Measurements from ENCODE around the gene RIPK4.

The RIPK4 gene

DNA sequence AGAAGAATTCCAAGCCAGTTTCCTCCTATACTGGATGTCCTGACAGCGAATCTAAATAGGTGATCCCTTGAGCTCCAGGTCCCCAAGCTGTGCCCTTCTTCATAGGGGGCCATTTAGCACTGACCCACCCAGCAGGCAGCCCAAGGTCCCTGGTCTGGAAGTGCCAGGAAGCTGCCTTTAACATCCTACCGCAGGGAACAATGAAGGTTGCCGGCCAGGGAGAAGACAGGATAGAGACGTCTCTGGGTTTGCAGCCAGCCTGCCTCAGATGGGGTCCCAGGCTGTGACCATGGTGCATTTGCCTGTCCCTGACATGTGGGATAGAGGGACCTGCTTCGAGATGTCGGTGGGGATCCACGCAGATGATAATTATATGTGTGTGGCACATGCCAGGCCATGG is 2.7 kb upstream of the RIPK4 start:
- no peak for DNase-seq (ENCODE audit: low read depth in 2 of 3, low spot score in 2 of 3)

DNA sequence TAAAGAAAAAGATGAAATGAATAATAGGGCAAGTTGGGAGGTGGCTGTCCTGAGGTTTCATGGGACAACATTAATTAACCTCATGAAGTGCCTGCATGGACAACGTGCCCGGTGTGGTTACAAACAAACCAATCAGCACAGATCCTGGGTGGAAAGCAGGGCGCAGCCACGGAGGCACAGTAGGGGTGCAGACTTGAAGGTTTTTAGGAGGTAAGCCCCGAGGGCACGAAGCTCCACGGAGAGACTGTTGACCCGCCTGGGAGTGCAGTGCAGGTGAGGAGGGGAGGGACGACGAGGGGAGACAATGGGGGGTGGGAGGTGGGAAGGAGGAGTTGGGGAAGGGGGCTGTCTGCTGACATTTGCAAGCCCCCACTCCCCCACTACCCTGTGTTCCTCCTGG is 2.3 kb upstream of the RIPK4 start:
- DNase-seq (ENCODE audit: low read depth in 2 of 3, low spot score in 2 of 3) = no peak

DNA sequence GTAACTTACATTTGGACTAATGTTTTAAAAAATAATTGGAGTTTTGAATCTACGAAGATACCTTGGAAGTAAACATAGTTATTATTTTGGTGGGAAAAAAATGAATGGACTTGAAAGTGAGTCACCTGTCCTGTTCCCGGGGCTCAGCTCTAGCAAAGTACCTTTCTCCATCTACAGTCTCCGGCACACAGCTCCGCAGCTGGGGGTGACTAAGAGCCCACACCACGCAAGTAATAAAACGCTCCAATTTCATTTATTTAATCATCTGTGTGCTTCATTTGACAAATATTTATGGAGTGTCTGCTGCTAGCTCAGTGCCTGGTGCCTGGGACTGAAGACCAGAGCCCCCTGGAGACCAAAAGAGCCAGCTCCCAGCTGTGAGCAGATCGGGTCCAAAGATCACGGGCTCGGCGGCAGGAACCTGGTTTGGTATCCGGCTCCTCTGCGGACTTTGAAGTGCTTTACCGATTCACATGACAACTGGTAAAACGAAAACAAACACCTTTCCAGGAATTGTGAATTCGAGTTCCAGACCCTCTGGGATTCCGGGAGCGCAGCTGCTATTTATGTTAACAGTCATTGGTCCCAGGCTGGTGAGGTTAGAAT is 1.7 kb upstream of the RIPK4 start:
- DNase-seq (ENCODE audit: low read depth in 2 of 3, low spot score in 2 of 3) = no peak

DNA sequence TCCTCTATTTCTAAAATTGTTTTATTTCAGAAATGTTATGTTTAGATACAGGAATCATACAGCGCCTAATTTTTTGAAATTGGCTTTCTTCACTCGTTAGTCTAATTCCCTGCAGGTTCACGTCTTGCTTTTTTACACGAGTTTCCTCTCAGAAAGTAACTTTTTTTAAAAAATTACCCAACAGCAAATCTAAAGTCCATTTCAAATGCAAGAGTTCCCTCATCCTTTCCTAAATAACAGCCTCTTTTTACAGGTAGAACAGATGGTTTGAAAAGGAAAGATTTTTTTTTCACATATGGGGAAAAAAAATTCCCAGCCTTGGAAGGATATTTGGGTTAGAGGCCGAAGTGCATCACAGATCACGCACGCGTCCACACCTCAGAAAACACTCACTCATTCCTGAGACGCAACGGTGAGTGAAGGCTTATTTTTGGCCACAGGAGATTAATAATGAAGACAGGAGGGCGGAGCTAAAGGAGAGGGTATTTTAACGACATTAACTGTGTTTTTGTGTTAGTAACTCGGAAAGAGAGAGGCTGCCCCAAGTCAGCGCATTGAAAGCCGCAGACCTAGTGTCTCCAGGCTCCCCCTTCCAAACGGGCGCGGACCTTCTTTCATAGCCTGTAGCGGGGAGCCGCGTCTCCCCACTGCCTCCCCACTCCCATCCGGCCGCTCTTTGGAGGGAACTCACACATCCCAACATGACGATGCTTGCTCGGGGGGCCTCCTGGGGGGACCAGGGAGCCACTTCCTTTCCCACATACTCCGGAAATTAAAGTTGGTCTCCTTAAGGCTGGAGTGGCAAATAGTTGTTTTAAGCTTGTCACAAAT is 969 bp upstream of the RIPK4 start:
- no peak for DNase-seq (ENCODE audit: low read depth in 2 of 3, low spot score in 2 of 3)

DNA sequence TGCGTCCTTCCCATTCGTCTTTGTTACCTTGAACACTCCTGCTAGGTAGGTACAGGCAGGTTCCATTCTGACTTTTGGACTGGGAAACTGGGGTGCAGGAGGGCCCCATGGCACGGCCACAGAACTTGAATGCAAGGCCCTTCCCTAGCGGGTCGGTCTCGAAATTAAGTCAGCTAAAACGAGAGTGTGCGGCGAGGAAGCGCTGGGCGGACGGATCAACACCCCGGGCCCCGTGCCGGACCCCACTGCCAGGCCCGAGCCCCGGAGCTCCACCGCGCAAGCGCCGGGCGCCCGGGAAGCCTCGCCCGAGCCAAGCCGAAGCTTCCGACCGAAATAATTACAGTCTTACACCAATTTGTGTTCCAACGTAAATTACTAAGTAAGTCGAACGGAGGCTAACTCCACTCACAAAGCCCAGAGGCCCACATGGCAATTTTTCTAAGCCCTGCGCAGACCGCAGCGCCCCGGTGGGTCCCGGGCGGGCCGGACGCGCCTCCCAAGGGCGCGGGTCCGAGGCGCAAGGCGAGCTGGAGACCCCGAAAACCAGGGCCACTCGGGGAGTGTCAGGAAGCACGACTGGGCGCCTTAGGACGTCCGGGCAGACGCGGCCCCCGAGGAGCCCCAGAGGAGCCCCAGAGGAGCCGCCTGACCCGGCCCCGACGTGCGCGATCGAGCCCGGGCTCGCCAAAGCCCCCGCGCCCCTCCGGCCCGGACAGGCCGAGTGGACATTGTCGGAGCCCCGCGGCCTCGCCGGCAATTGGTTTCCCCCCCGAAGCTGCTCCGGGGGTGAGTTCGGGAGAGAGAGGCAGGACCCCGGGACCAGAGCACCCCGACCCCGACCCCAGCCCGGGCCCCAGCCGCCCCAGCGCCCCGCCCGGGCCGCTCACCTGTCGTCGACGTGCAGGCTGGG is 624 bp downstream of the RIPK4 start:
- DNase-seq (ENCODE audit: low read depth in 2 of 3, low spot score in 2 of 3) = no peak

DNA sequence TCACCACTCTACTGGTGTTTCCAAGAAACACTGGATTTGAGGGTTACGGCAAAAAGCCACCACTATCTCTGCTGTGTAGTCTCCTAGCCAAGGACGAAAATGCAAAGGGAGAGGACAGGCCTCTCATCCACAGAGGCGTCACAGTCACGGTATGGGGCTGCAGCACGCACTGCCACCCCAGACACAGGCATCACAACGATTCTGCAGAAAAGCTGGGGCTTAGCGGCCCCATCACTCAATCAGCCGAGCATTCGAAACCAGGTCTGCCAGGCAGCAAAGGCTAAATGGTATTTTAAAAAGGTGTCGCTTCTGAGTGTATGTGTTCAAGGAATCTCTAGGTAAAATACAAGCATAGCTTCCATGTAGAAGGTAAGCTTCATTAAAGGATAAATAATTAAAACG is 1.4 kb downstream of the RIPK4 start:
- DNase-seq (ENCODE audit: low read depth in 2 of 3, low spot score in 2 of 3) = no peak

DNA sequence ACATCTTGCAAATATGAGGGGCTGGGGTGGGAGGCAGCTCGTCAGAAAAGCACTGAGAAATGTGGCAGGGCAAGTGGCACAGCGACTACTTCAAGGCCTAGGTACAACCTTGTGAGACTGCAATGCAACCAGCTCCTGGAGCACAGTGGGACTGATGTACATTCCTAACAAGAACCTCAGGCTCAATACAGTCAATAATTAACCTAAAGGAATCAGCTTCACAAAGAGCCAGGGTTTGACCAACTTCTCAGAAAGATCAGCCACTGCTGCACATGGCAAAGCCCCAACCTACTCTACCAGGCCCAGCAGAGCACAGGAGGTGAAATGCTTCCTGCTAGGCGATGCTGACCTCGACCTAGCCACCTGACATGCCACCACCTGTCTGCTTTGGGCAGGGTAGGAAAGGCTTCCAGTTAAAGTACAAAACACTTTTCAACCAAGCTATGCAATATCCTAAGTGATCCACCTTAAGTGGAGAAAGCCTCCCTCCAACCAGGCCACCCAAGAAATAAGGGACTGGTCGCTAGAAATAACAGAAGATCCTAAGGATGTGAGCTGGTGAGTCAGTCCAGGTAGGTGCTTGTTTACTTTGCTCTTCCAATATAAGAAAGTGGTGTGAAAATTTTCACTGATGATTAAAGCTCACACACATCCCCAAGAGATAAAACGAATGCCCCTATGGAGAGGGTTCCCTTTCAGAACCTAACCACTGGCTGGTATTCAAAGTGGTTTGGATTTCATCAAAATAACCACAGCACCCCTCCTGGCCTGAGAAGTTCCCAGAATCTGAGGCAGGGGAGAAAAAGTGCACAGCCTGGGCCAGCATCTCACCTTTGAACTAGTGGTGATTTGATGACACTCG is 2.1 kb downstream of the RIPK4 start:
- DNase-seq (ENCODE audit: low read depth in 2 of 3, low spot score in 2 of 3) = no peak

DNA sequence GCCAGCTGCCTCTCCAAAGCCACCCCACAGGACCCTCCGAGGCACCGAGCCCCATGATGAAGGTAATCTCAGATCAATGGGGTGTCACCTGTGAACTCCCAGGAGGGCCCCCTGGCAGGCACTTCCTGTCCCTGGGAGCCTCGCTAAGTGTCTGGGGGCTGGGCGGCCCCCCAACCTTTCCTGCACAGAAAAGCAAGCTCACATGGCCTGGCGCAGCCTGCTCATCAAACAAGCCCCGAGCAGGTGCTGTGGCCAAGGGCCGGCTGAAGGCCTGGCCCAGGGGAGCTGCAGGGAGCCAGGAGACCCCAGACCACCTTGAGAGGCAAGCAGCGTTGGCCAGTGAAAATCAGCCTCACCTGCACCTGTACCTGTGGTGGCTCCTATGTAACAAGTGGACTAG is 2.9 kb downstream of the RIPK4 start:
- DNase-seq (ENCODE audit: low read depth in 2 of 3, low spot score in 2 of 3) = no peak

DNA sequence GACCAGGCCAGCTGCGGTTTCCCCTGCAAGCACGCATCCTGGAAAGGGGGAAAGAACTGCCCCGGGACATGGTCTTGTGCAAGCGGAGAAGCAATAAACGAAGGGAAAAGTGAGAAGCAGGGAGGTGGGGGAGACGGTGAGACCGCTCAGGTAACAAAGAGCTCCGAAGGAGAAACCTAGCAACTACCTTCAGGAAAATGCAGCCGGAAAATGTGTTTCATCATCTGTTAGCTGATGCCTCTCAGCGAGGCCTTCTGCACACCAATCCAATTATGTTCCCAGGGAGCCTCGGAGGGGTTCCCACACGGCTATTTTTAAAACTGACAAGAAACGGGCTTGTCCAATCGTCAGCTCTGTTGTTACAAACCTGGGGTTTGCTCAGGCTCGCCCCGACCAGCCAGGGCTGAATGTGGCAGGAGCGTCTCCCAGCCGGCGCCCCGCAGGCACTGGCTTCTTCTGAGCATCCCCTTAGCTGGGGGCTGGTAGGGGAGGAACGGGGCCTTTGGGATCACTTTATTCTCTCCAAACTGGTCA is 3.4 kb downstream of the RIPK4 start:
- DNase-seq (ENCODE audit: low read depth in 2 of 3, low spot score in 2 of 3) = no peak

DNA sequence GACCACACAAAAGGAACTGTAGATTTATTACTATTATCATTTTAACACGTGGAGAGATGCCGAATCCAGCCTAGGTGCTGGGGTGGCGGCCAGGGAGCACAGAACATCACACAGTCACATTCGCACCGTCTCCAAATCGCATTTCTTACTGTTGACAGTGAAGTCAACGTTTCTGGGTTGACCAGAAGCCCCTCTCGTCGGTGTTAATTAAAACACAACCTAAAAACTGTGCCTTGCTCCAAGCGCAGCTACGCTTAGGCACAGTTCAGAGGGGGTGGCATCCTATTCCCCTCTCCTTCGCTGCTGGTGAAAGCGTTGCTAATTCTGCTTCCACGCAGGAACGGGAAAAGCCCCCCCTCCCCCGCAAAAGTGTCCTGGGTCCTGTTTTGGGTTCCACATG is 4.1 kb downstream of the RIPK4 start:
- DNase-seq (ENCODE audit: low read depth in 2 of 3, low spot score in 2 of 3) = no peak

DNA sequence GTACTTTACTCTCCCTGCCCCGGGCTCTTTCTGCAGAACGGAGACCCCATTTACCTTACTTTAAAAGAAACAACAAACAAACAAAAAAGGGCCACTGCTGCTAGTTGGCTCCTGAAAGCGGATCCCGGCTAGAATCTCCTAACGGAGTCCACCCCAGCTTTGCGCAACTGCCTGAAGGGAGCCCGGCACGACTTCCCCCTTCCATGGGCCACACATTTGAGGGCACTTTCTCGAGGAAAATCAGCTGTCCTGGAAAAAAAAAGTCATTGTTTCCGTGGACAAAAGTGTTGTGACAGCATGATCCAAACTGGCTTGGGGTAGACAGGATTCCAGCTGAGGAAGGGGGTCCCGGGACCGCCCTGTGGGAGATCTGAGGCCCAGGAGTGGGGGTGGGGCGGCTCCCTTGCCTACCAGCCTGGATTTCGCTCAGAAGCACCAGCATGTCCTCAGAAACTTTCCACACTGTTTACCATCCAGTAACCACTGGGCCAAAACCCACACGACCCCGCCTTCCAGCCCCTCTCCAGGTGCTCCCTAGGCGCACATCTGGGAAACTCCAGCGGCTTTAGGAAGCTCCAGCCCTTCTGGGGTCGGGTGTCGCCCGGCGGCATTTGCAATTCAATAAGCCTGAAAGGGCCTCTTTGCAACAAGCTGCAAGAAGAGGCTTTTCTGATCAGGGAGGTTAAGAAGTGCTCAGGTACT is 4.8 kb downstream of the RIPK4 start:
- no peak for DNase-seq (ENCODE audit: low read depth in 2 of 3, low spot score in 2 of 3)

DNA sequence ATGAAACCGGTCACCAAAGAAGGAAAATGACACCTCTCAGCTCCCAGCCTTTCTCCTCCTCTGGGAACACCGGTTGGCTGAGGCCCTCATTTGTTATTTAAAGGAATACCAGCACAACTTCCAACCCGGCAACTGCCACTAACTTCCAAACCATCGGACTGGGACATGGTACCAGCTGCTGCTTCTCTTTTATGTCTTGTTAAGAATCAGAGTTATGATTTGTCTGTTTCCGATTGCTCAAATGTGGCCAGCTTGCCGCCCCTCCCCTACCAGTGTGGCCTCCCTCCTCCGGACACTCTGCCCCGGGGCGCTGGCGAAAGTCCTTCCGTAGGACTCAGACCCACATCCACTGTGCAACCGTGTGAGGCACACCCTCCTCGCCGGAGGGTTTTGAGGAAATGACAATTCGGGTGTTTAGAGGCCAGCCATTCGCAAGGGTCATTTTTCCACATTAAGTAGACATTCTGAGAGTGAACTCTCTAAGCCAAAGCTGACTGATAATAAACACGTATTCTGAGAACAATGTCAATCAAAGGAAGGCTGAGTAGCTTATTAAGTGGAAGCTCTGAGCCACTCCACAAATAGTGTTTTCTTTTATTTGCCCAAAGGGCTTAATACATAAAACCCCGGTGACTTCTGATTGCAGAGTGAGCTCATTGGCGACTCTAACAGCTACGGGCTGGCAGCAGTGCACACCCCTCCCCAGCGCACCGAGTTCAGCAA is 5.5 kb downstream of the RIPK4 start:
- no peak for DNase-seq (ENCODE audit: low read depth in 2 of 3, low spot score in 2 of 3)

DNA sequence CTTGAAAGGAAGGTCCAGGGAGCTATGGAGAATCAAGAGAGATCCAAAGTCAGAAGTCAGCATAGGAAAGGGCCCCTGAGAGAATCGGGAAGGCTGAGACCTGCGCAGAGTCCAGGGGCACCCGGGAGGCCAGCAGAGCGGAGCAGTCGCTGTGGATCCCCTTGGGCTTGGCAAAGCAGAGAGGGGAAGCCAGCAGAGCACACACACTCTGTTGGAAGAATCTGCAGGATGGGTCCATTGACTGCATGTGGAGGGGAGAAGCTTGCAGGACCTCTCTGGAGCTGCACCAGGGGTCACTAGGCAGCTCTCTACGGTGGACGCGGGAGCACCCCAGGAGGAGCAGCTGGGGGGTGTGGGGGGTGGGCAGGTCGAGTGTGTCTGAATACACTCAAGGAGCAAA is 6.4 kb downstream of the RIPK4 start:
- DNase-seq (ENCODE audit: low read depth in 2 of 3, low spot score in 2 of 3) = no peak

DNA sequence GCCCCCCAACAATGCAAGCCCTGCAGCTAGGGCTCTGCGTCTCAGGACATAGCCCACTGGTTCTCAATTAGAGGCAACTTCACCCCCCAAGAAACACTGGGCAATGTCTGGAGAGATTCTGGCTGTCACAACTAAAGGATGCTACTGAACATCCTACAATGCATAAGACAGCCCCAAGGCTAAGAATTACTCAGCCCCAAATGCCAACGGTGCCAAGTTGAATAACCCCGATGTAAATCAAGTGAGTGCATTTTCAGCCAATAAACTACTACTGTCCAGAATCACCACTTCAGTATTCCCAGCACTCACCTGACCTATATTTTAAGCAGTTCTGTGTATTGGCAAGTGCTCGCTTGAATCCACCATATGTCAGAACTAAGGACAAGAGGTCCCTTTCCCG is 6.9 kb downstream of the RIPK4 start:
- DNase-seq (ENCODE audit: low read depth in 2 of 3, low spot score in 2 of 3) = no peak

DNA sequence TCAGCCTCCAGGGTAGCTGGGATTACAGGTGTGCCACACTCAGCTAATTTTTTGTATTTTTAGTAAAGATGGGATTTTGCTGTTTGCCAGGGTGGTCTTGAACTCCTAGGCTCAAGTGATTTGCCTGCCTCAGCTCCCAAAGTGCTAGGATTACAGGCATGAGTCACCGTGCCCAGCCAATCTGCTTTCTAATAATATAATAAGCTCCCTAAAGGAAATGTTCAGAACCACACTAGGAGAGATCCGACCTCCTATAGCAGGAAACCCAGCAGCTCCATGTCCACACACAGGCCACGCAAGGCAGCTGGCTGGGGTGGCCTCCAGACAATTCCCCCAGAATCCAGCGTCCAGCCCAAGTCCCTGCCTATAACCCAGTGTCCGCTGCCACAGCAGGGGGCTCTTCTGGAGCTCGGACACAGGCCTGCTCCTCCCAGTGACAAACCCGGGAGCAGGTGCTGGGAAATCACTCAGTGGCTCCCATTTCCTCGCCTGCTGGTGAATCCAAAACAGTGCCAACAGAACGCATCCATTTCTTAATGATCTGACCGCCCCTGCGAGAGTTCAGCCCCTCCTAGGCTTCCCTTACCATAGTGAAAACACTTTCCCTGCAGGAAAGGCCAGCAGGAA is 7.5 kb downstream of the RIPK4 start:
- DNase-seq (ENCODE audit: low read depth in 2 of 3, low spot score in 2 of 3) = no peak

DNA sequence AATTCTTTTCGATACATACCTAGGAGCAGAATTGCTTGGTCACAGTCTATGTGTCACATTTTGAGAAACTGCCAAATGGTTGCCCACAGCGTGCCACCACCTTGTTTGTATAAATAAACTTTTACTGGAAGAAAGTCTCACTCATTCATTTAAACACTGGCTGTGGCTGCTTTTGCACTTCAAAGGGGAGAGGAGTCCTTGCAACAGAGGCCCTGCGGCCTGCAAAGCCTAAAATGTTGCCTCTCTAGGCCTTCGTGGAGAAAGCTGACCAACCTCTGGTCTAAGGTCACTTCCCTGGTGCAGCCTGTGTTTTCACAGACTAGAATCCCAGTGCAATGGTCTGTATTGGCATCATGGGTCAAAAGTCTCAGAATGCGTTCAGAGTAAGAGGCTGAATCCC is 8.3 kb downstream of the RIPK4 start:
- DNase-seq (ENCODE audit: low read depth in 2 of 3, low spot score in 2 of 3) = no peak

DNA sequence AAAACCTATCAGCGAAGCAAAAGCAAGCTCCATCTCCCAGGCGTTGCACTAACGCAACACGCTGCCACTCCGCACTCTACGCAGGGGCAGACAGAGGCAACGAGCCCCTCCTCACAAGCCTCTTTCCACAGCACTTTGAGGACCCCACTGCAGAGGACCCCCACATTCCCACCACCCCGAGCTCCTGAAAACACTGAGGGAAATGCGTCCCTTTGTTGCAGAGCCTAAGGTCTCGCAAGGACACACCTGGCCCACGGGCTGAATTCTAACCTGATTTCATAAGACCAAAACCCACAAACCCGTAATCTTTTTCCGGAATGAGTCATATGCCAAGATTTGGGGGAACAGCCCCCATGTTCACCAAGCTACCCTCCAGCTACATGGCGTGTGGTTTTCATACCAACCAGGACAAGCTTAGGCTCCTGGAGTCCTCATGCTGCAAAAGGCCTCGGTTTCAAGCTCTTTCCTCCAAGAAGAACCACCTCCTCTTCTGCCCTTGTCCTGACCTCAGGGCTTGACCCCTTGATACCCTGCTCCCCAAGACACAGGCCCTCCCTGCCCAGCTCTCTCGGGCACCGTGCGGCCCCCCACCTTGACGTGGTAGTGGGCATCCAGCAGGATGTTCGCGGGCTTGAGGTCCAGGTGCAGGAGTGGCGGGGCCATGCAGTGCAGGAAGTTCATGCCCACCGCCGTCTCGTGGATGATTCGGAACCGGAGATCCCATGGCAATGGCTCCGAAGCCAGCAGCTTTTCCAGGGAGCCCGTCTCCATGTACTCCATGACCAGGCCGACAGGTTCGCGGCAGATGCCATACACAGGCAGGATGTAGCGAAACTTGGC is 10.7 kb downstream of the RIPK4 start:
- no peak for DNase-seq (ENCODE audit: low read depth in 2 of 3, low spot score in 2 of 3)

DNA sequence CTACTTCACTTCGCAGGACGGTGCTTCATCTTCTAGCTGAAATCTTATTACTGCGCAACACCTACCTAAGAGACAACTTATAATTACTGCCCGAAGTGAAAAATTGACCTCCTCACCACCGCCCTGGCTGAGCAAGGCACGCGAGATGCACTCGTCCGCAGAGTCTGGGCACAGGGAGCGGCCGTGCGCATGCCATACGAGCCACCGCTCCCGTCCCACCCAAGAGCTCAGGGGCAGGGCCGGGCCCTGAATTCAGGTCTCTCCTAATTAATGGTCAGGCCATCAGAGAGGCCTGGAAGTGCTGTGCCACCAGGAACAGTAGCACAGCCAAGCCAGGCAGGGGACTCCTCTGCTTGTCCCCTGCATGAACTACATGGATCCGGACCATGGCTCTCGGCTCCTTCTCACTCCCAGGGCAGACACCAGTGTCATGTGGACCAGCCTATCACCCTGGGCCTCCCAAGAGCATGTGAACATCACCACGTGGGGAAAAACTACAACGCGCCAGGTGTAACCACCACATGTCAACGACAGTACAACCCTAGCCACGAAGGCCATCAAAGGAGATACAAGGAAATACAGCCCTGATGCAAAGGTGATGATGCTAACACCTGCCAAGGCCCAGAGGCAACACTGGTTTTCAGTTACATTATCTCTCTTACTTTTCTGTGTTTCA is 11.5 kb downstream of the RIPK4 start:
- DNase-seq (ENCODE audit: low read depth in 2 of 3, low spot score in 2 of 3) = no peak

All from activated CD8-positive, alpha-beta memory T cell treated with anti-CD3 and anti-CD28 coated beads for 48 hours (primary cell).